DND-41 (cell line): ENCODE data around the gene ALDH8A1.

Experiments
- ATAC-seq: fragments of 200-7000 bp; cut with Tn5 transposase; 3 replicates; pipeline ENCODE4 v1.9.1; 2021; ENCODE audit warnings: low read depth; ENCODE audit not compliant: insufficient read depth
- DNase-seq: peaks from one replicate; pipeline ENCODE4 v3.0.0-alpha.2; 2020
- H2AFZ ChIP-seq: 2 replicates; pipeline ENCODE4 v1.6.0; 2012; ENCODE audit warnings: low read depth, low read length
- H3K27ac ChIP-seq: 2 replicates; pipeline ENCODE4 v1.5.1; 2012; ENCODE audit warnings: low read length, inconsistent platforms
- H3K27me3 ChIP-seq: fragments of 200-600 bp; sonication (generic); 2 replicates; pipeline ENCODE4 v1.6.0; 2012; ENCODE audit warnings: low read length, mild to moderate bottlenecking, inconsistent platforms; ENCODE audit not compliant: insufficient read depth, poor library complexity
- H3K36me3 ChIP-seq: 2 replicates; pipeline ENCODE4 v1.5.1; 2012; ENCODE audit warnings: low read length, inconsistent platforms; ENCODE audit not compliant: insufficient read depth
- H3K4me1 ChIP-seq: 2 replicates; pipeline ENCODE4 v1.5.1; 2012; ENCODE audit warnings: mild to moderate bottlenecking, low read length; ENCODE audit not compliant: insufficient read depth
- H3K4me2 ChIP-seq: 2 replicates; pipeline ENCODE4 v1.6.0; 2012; ENCODE audit warnings: mild to moderate bottlenecking, moderate library complexity, low read length, inconsistent platforms; ENCODE audit not compliant: insufficient read depth
- H3K4me3 ChIP-seq, 2 experiments: fragments of 200-600 bp in 1 of 2; shearing (Covaris generic) in 1 of 2; 2 replicates each; pipeline ENCODE4 v1.5.1; 2012 to 2016; ENCODE audit warnings: inconsistent platforms in 2 of 2, low read length in 2 of 2, mild to moderate bottlenecking in 2 of 2, low read depth in 1 of 2, moderate library complexity in 1 of 2
- H3K79me2 ChIP-seq: 2 replicates; pipeline ENCODE4 v1.6.0; 2012; ENCODE audit warnings: low read length, inconsistent platforms; ENCODE audit not compliant: insufficient read depth
- H3K9ac ChIP-seq: 2 replicates; pipeline ENCODE4 v1.6.0; 2012; ENCODE audit warnings: low read depth, mild to moderate bottlenecking, inconsistent platforms, low read length, moderate library complexity
- H3K9me3 ChIP-seq: 2 replicates; pipeline ENCODE4 v1.5.1; 2012; ENCODE audit warnings: low read length, moderate library complexity, mild to moderate bottlenecking, inconsistent platforms; ENCODE audit not compliant: insufficient read depth, severe bottlenecking
- H4K20me1 ChIP-seq: 2 replicates; pipeline ENCODE4 v1.6.0; 2012; ENCODE audit warnings: low read length; ENCODE audit not compliant: insufficient read depth
- CTCF ChIP-seq: IDR thresholded peaks from 2 replicates; pipeline ENCODE4 v1.5.1; 2012; ENCODE audit warnings: borderline replicate concordance, low read length, moderate library complexity, mild to moderate bottlenecking; ENCODE audit not compliant: poor library complexity, severe bottlenecking; ENCODE audit errors: extremely low read depth
- EZH2 ChIP-seq: IDR thresholded peaks from 3 replicates; pipeline ENCODE4 v1.6.1; 2012; ENCODE audit warnings: borderline replicate concordance, low read depth, mild to moderate bottlenecking, moderate library complexity, low read length, inconsistent platforms; ENCODE audit not compliant: severe bottlenecking

The ALDH8A1 gene

GRCh38 chr6:134892362-134892761 lies 57.5 kb downstream of the ALDH8A1 start:
- H3K27ac ChIP-seq, result no peak overlapping the region
- no peak for TF ChIP-seq EZH2
- no peak for TF ChIP-seq CTCF
- peaks cover 22% of the 10 kb centered on the region for H3K27me3 ChIP-seq
- H3K79me2 ChIP-seq, result no peaks in the 10 kb centered on the region
- H2AFZ ChIP-seq, result no peak overlapping the region
- no peaks in the 10 kb centered on the region for H3K4me1 ChIP-seq
- H3K36me3 ChIP-seq, result no peaks in the 10 kb centered on the region
- ATAC-seq, result no peak
- peaks cover 3% of the 10 kb centered on the region for H3K9me3 ChIP-seq
- no peak overlapping the region for H3K4me2 ChIP-seq
- no peaks in the 10 kb centered on the region for H4K20me1 ChIP-seq
- H3K9ac ChIP-seq, result no peak overlapping the region
- no peak for DNase-seq
- no peak overlapping the region for H3K4me3 ChIP-seq

GRCh38 chr6:134891633-134892032 lies 58.3 kb downstream of the ALDH8A1 start:
- Histone ChIP-seq H3K4me1 (no peaks in the 10 kb centered on the region), H3K4me3 (no peak overlapping the region), H3K9me3 (peaks cover 3% of the 10 kb centered on the region), H2AFZ (no peak overlapping the region), H3K27me3 (peaks cover 30% of the 10 kb centered on the region), H3K27ac (no peak overlapping the region), H4K20me1 (no peaks in the 10 kb centered on the region), H3K9ac (no peak overlapping the region), H3K36me3 (no peaks in the 10 kb centered on the region), H3K79me2 (no peaks in the 10 kb centered on the region), H3K4me2 (no peak overlapping the region)
- DNase-seq (no peak), ATAC-seq (no peak)
- TF ChIP-seq EZH2 (no peak), CTCF (no peak)

- H3K36me3 ChIP-seq, result no peaks in the 10 kb centered on the region
- peaks cover 3% of the 10 kb centered on the region for H3K9me3 ChIP-seq
- TF ChIP-seq EZH2 (no peak), CTCF (no peak)
- H3K4me1 ChIP-seq, result no peaks in the 10 kb centered on the region
- H3K79me2 ChIP-seq, result no peaks in the 10 kb centered on the region
- no peaks in the 10 kb centered on the region for H4K20me1 ChIP-seq
- no peak for ATAC-seq
- no peak overlapping the region for H3K4me2 ChIP-seq
- no peak overlapping the region for H2AFZ ChIP-seq
- DNase-seq, result no peak
- no peak overlapping the region for H3K4me3 ChIP-seq
- no peak overlapping the region for H3K27ac ChIP-seq
- H3K9ac ChIP-seq, result no peak overlapping the region
- H3K27me3 ChIP-seq, result peaks cover 26% of the 10 kb centered on the region
Measured at GRCh38 chr6:134888316-134888715, 61.6 kb downstream of the ALDH8A1 start.

- Histone ChIP-seq H3K36me3 (no peaks in the 10 kb centered on the region), H3K4me3 (no peak overlapping the region), H2AFZ (no peak overlapping the region), H3K9ac (no peak overlapping the region), H3K4me2 (no peak overlapping the region), H4K20me1 (no peaks in the 10 kb centered on the region), H3K27me3 (peaks cover 21% of the 10 kb centered on the region), H3K4me1 (no peaks in the 10 kb centered on the region), H3K27ac (no peak overlapping the region), H3K9me3 (no peaks in the 10 kb centered on the region), H3K79me2 (no peaks in the 10 kb centered on the region)
- DNase-seq (no peak), ATAC-seq (no peak)
- TF ChIP-seq CTCF (no peak), EZH2 (no peak)
Measured at GRCh38 chr6:134884752-134885151, 65.1 kb downstream of the ALDH8A1 start.
